ENCODE measurements around the gene BPIFA1. TPM values are rescaled to one million over a fixed set of nuclear protein-coding genes. Genes with fewer than 3 reads are reported as not detected.

The BPIFA1 gene
- polyA plus RNA-seq, 1 donor from 2014 or later, result not detected

DNA sequence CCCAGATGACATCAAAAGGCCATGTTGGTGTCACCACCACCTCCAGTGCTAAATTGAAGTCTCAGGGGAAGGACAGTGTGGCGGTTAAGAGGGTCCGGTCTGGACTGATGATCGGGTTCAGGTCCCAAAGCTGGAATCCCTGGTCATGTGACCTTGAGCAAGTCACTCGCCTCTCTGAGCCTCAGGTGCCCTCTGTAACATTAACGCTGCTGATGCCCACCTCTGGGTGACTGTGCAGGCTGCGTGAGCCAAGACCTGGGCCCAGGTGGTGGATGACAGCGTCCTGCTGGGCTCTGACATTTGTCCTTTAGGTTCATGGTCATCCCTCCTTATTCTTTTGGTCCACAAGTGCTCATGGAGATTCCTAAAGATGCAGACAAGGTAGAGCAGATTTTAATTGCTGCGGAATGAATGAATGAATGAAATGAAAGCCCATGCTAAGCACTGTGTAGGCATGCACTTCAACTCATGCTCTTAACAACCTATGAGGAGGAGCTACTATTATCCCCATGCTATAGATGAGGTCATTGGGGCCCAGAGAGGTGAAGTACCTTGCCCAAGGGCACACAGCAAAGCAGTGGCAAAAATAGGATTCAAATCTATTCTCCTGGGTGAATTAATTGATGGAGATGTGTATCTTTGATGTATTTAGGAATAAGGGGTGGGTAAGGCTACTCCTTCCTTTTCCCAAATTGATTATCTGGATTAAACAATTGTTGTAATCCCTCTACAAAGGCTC is 46.6 kb downstream of the BPIFA1 start:
- TF ChIP-seq POLR2AphosphoS5 (IDR thresholded peaks at IDR 0.05), result no peak
- TF ChIP-seq, protein P1, sequence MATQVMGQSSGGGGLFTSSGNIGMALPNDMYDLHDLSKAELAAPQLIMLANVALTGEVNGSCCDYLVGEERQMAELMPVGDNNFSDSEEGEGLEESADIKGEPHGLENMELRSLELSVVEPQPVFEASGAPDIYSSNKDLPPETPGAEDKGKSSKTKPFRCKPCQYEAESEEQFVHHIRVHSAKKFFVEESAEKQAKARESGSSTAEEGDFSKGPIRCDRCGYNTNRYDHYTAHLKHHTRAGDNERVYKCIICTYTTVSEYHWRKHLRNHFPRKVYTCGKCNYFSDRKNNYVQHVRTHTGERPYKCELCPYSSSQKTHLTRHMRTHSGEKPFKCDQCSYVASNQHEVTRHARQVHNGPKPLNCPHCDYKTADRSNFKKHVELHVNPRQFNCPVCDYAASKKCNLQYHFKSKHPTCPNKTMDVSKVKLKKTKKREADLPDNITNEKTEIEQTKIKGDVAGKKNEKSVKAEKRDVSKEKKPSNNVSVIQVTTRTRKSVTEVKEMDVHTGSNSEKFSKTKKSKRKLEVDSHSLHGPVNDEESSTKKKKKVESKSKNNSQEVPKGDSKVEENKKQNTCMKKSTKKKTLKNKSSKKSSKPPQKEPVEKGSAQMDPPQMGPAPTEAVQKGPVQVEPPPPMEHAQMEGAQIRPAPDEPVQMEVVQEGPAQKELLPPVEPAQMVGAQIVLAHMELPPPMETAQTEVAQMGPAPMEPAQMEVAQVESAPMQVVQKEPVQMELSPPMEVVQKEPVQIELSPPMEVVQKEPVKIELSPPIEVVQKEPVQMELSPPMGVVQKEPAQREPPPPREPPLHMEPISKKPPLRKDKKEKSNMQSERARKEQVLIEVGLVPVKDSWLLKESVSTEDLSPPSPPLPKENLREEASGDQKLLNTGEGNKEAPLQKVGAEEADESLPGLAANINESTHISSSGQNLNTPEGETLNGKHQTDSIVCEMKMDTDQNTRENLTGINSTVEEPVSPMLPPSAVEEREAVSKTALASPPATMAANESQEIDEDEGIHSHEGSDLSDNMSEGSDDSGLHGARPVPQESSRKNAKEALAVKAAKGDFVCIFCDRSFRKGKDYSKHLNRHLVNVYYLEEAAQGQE (IDR thresholded peaks at IDR 0.05; ENCODE audit: borderline replicate concordance), result no peak
- no peak for TF ChIP-seq EP300 (conservative IDR thresholded peaks at IDR 0.05; ENCODE audit: poor library complexity, severe bottlenecking)
- Histone ChIP-seq H3K27ac (ENCODE audit: low read length) (no peak overlapping the region), H3K4me3 (ENCODE audit: low read length) (no peak overlapping the region), H3K79me2 (replicated peaks; ENCODE audit: insufficient read depth, low read length) (no peaks in the 10 kb centered on the region), H3K4me2 (ENCODE audit: low read length) (no peak overlapping the region), H3K36me3 (ENCODE audit: insufficient read depth, low read length) (no peaks in the 10 kb centered on the region), H2AFZ (ENCODE audit: low read depth, low read length) (no peak overlapping the region), H3K27me3 (ENCODE audit: insufficient read depth, low read depth, low read length) (no peaks in the 10 kb centered on the region), H3K9ac (ENCODE audit: low read length) (no peak overlapping the region), H3K9me3 (ENCODE audit: low read length) (no peaks in the 10 kb centered on the region), H3F3A (ENCODE audit: insufficient read depth, low read length, poor library complexity, severe bottlenecking) (no peaks in the 10 kb centered on the region), H4K20me1 (ENCODE audit: insufficient read depth) (no peaks in the 10 kb centered on the region), H3K9me2 (ENCODE audit: insufficient read depth, low read length) (no peaks in the 10 kb centered on the region)

DNA sequence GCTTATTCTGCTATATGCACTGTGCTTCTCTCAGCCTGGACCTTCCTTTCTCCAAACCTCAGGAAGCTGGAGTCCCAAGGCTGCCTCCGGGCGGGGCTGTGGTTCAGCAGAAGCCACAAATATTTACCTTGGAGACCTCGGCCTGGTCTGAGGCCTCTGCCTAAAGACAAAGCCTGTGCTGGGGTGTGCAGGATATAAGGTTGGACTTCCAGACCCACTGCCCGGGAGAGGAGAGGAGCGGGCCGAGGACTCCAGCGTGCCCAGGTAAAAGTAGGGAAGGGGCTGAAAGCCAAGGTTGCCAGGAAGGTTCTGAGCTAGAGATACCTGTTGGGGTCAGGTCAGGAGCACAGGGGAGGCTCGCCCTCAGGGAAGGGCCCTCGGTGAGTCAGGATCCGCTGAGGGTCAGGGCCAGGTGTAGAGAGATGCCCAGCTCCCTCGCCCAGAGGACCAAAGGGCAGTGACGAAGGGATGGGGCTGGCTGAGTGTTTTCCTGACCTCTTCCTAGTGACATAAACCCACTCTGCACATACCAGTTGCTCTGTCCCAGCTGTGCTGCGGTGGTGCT is 47.3 kb downstream of the BPIFA1 start, which contains the start of gene BPIFB1:
TSS of gene BPIFB1 (plus strand) at position 224 of the 565 bp plus-strand sequence. CDS start 2,860 bp downstream, outside the sequence.
- TF ChIP-seq, protein P1 (IDR thresholded peaks at IDR 0.05; ENCODE audit: borderline replicate concordance), result no peak
- TF ChIP-seq SMC3 (conservative IDR thresholded peaks at IDR 0.05; ENCODE audit: poor library complexity) (no peak), MXI1 (conservative IDR thresholded peaks at IDR 0.05; ENCODE audit: poor library complexity, severe bottlenecking) (no peak), EP300 (conservative IDR thresholded peaks at IDR 0.05; ENCODE audit: poor library complexity, severe bottlenecking) (no peak), EZH2 (IDR thresholded peaks at IDR 0.05; ENCODE audit: borderline replicate concordance, insufficient read depth, low read length, poor library complexity, severe bottlenecking) (no peak), RAD21 (conservative IDR thresholded peaks at IDR 0.05) (no peak), POLR2AphosphoS5 (IDR thresholded peaks at IDR 0.05) (no peak), TAF1 (IDR thresholded peaks at IDR 0.05; ENCODE audit: low read depth) (no peak)
- TF ChIP-seq, protein P2, sequence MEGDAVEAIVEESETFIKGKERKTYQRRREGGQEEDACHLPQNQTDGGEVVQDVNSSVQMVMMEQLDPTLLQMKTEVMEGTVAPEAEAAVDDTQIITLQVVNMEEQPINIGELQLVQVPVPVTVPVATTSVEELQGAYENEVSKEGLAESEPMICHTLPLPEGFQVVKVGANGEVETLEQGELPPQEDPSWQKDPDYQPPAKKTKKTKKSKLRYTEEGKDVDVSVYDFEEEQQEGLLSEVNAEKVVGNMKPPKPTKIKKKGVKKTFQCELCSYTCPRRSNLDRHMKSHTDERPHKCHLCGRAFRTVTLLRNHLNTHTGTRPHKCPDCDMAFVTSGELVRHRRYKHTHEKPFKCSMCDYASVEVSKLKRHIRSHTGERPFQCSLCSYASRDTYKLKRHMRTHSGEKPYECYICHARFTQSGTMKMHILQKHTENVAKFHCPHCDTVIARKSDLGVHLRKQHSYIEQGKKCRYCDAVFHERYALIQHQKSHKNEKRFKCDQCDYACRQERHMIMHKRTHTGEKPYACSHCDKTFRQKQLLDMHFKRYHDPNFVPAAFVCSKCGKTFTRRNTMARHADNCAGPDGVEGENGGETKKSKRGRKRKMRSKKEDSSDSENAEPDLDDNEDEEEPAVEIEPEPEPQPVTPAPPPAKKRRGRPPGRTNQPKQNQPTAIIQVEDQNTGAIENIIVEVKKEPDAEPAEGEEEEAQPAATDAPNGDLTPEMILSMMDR (IDR thresholded peaks at IDR 0.05; ENCODE audit: poor library complexity, severe bottlenecking), result no peak
- H3K9me2 ChIP-seq (ENCODE audit: insufficient read depth, low read length), result no peaks in the 10 kb centered on the region
- no peak within 1 kb of the TSS for H3K9ac ChIP-seq (ENCODE audit: low read length)
- H3K9me3 ChIP-seq (ENCODE audit: low read length), result no peaks in the 10 kb centered on the region
- H3K79me2 ChIP-seq (replicated peaks; ENCODE audit: insufficient read depth, low read length), result no peaks in the 10 kb centered on the region
- H3K36me3 ChIP-seq (ENCODE audit: insufficient read depth, low read length), result no peaks in the 10 kb centered on the region
- no peaks in the 10 kb centered on the region for H3K27me3 ChIP-seq (ENCODE audit: insufficient read depth, low read depth, low read length)
- H3F3A ChIP-seq (ENCODE audit: insufficient read depth, low read length, poor library complexity, severe bottlenecking), result no peaks in the 10 kb centered on the region
- no peaks in the 10 kb centered on the region for H4K20me1 ChIP-seq (ENCODE audit: insufficient read depth)
- no peak within 1 kb of the TSS for H3K4me3 ChIP-seq (ENCODE audit: low read length)
- H3K27ac ChIP-seq (ENCODE audit: low read length), result no peak within 1 kb of the TSS
- H2AFZ ChIP-seq (ENCODE audit: low read depth, low read length), result no peak within 1 kb of the TSS
- H3K4me2 ChIP-seq (ENCODE audit: low read length), result no peak within 1 kb of the TSS

All from neural cell (in vitro differentiated cells).